Epidermal melanocyte (primary cell): Measurements from ENCODE around the gene DPPA4.
A peak's percentile ranks its signal among the peaks of the same experiment; 100 is the strongest.
"Not testable (repeated sequence)": the region's sequence is repeated elsewhere in the genome, so short reads cannot be mapped to it uniquely, and the experiment has no call there.

Experiments
- DNase-seq: peaks from one replicate; pipeline ENCODE4 v3.0.0; 2011; ENCODE audit warnings: low spot score; ENCODE audit not compliant: insufficient read length

The DPPA4 gene, protein sequence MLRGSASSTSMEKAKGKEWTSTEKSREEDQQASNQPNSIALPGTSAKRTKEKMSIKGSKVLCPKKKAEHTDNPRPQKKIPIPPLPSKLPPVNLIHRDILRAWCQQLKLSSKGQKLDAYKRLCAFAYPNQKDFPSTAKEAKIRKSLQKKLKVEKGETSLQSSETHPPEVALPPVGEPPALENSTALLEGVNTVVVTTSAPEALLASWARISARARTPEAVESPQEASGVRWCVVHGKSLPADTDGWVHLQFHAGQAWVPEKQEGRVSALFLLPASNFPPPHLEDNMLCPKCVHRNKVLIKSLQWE

DNA sequence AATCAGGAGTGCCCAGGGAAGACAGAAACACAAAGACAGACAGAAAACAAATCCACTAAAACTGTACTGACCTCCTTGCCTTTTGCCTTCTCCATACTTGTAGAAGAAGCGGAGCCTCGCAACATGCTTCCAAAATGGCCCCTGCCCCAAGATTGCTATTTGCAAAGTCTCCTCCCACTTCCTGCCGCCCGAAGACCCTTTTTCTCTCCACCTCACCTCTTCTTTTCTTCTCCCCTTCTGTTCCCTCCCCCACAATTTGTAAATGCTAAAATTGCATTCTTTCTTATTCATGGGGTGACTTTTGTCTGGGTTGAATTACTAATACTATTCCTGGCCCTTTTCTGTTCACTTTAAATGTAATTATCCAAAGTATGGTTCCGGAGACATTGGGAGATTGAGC is at the start of gene DPPA4:
Gene DPPA4 (minus strand): TSS at position 154 of the 400 bp plus-strand sequence. CDS start 29 bp downstream, at position 125.
- DNase-seq: no peak

DNA sequence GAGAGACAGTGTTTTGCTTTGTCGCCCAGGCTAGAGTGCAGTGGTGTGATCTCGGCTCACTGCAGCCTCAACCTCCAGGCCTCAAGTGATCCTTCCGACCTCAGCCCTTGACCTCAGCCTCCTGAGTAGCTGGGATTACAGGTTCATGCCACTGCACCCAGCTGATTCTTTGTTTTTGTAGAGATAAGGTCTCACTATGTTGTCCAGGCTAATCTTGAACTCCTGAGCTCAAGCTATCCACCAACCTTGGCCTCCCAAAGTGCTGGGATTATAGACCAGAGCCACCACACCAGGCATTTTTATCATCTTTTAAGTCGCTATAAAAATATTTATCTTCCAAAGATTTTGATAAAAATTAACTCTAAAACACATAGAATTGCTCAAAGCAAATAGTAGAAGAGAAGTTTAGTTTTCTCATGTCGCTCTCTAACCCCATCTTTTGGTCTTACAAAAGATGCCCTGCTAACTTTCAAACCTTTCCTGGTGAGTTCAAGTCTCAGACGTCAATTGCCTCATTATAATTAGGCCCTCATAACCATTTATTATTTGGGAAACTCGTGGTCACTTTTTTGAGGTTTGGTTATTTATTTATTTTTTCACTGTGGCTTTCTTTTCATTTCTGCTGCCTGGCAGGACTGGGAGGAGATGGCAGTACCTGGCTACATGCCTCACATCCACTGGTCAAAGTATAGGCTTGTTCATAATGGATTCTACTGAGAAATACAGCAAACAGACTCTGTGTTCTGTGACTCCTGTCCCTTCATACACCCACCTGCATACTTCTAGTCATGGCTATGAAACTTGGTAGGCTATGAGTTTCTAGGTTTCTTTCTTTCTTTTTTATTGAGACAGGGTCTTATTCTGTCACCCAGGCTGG is 48.3 kb upstream of the DPPA4 start:
- no peak for DNase-seq

DNA sequence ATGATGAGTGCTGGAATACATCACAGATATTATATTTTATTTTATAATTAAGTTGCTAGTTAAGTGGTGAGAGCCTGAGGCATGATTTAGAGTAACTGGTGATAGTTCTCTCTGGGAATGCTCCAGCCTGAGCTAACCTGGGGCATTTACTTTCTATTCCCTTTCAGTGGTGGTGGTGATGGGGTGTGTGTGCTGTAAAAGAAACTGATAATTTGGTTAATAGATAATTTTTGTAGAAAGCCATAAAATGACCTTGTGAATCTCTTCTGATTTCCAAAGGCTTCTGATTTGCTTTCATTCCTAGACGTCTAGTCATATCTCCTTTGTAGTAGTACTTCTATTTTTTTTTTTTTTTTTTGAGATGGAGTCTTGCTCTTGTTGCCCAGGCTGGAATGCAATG is 46.8 kb upstream of the DPPA4 start:
- DNase-seq: no peak

DNA sequence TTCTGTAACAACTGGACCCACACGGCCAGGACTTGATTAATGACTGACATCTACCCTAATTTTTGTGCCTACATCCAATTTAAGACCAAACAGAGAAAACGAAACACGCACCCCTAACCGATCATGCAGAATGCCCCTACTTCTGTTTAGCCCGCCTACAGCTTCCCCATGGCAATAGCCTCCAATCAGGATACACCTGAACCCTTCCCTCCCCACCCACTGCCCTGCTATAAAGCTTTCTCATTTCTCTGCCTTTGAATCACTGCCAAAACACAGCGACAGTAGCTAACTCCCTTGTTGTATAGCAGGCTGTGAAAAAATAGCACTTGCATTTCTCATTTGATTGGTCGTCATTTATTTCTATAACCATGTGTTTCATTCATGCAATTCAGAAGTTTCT is 45.2 kb upstream of the DPPA4 start:
- DNase-seq: no peak

DNA sequence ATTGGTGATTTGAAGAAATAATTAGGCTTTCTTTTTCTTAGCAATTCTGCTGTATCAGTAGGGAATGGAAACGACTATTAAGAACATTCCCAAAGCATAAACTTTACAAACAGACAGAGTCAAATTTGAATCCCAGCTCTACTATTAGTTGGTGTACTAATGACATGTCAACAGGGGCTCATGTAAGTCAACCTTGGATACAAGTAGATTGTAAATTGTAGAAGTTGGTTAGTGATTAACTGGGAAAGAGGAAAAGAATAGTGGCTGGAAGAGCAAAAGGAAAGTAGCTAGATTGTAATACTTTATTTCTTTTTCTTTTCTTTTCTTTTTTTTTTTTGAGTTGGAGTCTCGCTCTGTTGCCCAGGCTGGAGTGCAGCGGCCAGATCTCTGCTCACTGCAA is 38.6 kb upstream of the DPPA4 start:
- DNase-seq: no peak

DNA sequence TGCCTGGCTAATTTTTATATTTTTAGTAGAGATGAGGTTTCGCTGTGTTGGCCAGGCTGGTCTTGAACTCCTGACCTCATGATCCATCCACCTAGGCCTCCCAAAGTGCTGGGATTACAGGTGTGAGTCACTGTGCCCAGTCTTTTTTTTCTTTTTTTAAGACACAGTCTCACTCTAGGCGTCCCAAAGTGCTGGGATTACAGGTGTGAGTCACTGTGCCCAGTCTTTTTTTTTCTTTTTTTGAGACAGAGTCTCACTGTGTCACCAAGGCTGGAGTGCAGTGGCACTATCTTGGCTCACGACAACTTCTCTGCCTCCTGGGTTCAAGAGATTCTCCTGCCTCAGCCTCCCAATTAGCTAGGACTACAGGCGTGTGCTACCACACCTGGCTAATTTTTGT is 37.1 kb upstream of the DPPA4 start:
- DNase-seq: not testable (repeated sequence)

DNA sequence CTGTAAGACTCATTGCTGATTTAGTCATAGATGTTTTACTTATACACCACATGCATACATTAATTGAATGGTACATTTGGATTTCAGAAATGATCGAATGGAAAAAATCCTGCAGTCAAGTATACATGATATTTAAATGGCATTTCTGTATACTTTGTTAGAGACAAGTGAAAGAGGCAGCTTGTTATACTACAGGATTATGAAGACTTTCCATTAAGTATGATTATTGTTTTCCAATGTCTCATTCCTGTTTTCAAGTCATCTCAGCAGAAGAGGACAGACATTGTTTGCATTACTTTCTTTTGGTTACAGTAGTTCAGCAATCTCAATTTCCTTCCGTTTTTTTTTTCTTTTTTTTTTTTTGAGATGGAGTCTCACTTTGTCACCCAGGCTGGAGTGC is 36.6 kb upstream of the DPPA4 start:
- DNase-seq: no peak

DNA sequence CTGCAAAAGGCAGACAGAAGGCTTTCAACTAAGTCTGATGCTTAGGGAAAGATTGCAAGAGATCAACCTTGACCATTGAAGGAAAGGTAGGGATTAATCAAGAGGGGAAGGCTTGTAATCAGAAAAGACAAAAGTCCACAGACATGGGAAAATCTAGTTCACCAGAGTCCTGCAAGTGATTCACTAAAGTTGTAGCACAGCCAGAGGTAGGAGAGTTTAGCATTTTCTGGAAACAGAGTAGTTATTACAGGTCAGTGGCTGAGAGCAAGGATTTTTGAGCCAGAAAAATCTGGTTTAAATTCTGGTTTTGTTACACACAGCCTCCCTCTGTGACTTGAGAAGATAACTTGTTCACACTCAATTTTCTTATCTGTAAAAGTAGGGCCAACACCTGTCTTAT is 35.3 kb upstream of the DPPA4 start:
- DNase-seq: no peak

DNA sequence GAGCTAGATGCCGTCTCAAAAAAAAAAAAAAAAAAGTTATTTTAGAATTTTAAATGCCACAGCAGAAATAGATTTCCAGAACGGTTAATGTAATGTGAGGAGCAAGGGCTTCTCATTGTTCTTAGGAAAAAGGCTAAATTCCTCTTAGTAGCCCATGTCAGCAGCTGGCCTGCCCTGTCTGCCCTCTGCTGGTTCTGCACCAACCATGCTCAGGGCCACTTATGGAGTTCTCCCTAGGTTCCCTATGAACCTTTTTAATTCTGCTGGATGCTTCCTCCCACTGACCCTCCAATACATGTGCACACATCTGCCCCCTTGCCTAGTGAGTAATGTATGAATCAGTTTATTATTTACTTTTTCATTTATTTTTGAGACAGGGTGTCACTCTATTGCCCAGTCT is 32.2 kb upstream of the DPPA4 start:
- DNase-seq: peak; percentile 18

DNA sequence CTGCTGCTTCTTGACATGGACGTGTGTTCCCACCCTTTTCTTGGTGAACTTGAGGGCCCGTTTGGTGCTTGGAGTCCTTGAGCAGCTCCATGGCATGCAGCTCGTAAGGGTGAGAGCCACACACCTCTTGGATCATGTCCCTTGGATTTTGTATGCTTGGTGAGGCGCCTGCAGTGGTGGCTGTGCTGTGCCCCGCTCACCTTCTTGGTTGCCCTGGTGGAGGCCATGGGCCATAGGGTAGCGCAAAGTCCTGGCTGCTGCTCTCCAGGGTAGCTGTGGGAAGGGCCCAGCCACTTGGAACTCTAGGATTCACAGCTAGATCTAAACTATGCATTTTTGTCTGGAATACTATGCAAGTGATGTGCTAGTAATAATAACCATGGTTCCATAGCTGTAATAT is 26.7 kb upstream of the DPPA4 start:
- no peak for DNase-seq

DNA sequence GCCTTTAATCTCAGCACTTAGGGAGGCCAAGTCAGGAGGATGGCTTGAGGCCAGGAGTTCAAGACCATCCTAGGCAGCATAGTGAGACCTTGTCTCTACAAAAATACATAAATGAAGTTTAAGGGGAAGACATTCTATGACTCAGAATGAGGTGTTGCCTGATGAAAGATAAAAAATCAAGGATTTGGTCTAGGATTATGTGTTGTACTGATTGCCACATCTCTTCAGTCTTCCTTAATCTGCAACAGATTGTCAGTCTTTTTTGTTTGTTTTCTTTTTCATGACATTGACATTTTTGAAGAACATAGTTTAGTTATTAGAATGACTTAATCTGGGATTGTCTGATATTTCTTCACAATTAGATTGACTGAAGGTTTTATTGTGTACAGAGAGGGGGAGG is 26.3 kb upstream of the DPPA4 start:
- no peak for DNase-seq

DNA sequence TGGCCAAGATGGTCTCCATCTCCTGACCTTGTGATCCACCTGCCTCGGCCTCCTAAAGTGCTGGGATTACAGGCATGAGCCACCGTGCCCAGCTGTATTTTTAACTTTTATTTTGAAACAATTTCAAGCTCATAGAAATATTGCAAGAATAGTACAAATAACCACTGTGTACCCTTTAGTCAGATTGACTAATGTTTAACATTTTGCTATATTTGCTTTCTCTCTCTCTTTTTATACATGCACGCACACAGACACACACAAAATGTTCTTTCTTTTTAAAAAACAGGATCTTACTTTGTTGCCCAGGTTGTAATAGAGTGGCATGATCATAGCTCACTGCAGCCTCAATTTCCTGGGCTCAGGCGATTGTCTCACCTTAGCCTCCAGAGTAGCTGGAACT is 25.5 kb upstream of the DPPA4 start:
- DNase-seq: no peak

DNA sequence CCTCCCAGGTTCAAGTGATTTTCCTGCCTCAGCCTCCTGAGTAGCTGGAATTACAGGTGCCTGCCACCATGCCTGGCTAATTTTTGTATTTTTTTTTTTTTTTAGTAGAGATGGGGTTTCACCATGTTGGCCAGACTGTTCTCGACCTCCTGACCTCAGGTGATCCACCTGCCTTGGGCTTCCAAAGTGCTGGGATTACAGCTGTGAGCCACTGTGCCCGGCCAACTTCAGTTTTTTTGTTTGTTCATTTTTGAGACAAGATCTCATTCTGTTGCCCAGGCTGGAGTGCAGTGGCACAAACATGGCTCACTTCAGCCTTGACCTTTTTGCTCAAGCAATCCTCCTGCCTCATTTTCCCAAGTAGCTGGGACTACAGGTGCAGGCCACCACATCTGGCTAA is 21.5 kb upstream of the DPPA4 start:
- DNase-seq: not testable (repeated sequence)

DNA sequence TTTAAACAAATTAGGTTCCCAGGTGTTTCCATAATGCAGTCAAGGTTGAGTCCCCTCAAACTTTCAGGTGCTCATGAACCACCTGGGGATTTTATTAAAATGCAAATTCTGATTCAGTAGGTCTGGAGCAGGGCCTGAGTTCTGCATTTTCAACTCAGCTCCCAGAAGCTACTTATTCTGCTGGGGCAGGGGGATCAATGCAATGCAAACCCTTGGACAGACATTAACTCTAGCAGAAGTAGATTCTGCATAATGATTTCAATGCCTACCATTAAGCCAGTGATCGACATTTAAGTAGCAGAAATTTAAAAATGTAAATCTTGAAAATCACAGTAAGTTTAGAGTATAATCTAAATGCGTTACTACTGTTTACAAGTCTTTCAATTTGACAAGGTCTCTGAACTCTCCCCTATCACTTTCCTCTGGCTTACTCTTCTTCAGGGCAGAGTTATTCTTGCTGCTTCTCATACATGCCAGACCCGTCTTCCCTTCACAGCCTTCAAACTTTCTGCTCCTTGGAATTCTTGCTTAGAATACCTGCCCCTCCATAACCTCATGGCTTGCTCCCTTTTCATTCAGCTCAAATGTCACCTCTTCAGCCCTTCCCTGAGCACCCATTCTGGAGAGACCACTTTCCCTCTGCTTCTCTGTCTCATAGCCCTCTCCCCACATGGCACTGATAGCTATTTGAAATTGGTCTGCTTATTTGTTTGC is 19.3 kb upstream of the DPPA4 start:
- DNase-seq: no peak

DNA sequence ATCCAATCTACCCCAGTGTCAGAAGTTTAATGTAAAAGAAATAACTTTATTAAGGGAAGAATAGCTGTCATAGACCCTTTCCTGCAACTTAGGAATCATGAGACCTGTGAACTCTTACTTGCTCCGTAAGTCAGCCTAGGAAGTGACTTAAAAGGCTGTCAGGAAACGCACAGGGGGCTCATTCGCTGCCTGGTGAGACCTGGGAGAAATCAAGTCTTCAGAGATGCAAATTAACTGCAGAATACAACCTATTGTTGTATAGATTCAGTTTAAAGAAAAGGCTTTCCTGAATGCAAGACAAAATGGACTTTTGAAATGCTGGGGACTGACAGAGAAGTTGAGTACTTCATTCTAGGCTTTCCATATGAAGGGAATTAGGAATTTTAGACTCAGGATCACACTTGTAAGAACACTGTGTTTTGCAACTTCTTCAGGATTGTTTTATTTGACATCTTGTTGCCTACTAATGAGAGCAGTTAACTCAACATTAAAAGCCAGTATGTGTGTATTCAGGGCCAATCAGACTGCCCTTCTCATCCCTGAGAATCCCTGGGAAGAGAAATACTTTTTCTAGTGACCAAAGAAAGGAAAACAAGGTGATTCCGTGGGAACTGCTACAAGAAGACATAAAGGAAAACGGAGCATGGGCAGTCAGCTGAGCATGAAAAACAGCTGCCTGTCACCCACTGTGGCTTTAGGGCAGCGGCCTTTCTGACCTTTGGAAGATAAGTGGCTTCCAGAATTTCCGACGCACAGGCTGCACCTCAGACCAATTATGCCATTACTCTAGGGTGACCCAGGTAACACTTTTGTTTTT is 18.5 kb upstream of the DPPA4 start:
- DNase-seq: no peak

DNA sequence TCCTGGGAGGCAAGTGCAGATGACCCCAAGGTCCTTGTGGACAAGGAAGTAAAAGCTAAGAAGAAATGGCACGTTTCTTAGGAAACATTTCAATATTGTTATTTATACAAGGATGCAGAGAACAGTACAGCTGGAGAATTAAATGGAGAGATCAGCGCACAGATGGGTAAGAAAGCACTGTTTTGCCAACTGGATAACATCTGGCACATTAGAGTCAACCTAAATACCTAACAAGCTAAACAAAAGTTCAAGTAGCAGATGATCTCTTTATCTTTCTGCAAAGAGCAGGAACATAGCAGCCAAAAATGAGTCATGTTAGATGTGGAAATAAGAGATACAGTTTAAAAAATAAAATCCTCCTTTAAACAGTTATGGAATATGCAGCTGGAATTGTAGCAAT is 15.7 kb upstream of the DPPA4 start:
- DNase-seq: no peak

DNA sequence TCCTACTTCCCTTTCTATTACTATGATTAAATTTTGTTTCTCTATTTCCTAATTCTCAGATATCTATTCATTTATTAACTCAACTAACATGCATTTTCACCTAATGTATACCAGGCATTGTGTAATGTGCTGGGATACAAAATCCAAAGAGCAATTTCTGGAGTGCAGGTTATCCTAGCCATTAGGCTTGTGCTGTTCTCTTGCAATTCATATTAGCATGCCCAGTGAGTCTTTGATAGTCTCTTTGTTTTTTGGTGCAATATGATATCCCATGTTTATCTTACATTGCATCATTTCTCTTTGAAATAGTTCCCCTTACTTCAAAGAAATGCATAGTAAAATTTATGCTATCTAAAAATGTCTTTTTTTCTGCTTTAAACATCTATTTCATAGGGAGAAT is 13.9 kb upstream of the DPPA4 start:
- DNase-seq: no peak

DNA sequence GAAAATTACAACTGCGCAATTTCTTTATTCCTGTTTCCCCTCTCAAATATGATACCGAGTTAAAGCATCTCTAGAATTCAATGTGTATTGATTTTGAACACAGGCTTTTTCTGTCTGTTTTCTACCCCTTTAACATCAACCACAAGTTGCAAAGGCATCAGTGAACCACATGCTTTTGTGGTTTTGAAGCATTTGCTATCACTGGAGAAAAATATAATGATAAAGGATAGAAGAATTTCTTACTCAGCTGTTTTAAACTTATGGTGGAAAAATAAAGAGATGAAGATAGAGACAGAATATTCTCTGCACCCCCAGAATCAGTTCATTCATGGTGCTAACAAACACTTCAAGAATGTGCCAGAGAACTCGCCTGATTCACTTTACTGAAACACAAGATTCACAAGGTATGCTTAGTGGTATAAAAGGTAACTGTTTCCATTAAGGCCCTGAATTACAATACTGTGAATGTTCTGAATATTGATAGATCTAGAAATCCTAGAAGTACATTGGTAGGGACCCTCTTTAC is 9.5 kb upstream of the DPPA4 start:
- DNase-seq: no peak

DNA sequence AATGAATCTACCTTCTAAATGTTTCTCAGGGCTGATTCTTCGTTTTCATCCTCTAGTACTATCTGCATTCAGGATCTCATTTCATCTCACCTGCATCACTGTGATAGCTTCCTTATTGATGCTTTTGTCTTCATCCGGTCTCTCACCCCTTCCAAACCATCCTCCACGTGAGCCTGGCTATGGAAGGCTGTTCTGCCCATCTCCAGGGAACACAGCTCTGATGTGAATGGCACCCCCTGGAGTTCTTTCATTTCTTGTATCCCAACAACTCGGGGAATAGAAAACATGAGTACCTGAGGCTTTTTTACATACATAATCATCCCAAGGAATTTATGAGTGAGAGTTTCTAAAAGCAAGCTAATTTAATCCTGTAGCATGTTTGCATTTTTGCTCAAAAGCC is 8.8 kb upstream of the DPPA4 start:
- DNase-seq: no peak

DNA sequence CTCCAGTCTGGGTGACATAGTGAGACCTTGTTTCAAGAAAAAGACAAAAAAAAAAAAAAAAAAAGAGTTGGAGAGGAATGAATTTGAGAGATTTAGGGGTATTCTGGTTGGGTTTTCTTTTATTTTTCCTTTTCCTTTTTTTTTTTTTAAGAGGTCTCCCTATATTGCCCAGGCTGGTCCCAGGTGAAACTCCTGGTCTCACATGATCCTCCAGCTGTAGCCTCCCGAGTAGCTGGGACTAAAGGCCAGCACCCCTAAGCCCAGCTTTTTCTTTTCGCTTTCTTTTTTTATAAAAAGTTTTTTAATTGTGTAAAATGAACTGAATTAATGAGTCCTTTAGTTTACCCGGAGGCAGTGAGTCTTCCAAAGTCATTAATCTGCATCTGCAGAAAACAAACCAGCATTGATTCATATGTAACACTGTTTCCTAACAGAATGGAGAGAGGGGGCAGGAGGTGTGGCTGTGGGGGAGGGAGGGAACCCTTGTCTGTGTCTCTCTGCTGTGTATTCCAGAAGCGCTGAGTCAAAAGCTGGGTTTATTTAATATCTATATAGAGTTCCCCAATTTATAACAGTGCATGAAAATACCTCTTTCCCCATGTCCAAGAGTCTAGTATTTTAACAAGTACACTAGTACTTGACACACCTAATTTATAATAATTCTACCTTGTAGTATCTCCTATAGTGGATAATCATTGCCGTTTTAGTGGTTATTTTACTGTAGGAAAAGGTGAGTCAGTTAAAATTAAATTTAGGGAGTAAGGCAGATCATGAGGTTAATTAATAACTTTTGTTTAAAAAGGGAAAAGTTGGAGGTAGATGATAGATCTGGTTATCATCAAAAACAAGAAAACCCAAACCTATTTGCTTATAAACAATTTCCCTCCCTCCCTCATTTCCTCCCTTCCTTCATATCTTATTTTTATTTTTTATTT is 2.6 kb upstream of the DPPA4 start:
- peak; percentile 37 for DNase-seq
